ENCODE measurements around the gene SV2B.
"Not testable (repeated sequence)": the region's sequence is repeated elsewhere in the genome, so short reads cannot be mapped to it uniquely, and the experiment has no call there.

SV2B gene

GRCh38 chr15:91329914-91330313 lies 229.9 kb downstream of the SV2B start:
- DNase-seq: no peak

GRCh38 chr15:91331581-91331980 lies 231.5 kb downstream of the SV2B start:
- DNase-seq: no peak

- DNase-seq: no peak
These were observed 235.6 kb downstream of the SV2B start for GRCh38 chr15:91335702-91336101.

GRCh38 chr15:91336687-91337086 lies 236.6 kb downstream of the SV2B start:
- DNase-seq: no peak

- no peak for DNase-seq
These were observed 238.7 kb downstream of the SV2B start for GRCh38 chr15:91338766-91339165.

GRCh38 chr15:91342097-91342496 lies 242.0 kb downstream of the SV2B start:
- no peak for DNase-seq

- not testable (repeated sequence) for DNase-seq
These were observed 244.9 kb downstream of the SV2B start for GRCh38 chr15:91344912-91345311.

GRCh38 chr15:91345736-91346135 lies 245.7 kb downstream of the SV2B start:
- DNase-seq: no peak

GRCh38 chr15:91346259-91346658 lies 246.2 kb downstream of the SV2B start:
- DNase-seq: no peak

- no peak for DNase-seq
These were observed 248.9 kb downstream of the SV2B start for GRCh38 chr15:91348752-91349500.
